Erythroblast (primary cell): ENCODE measurements around the gene PADI6.
A peak's percentile ranks its signal among the peaks of the same experiment; 100 is the strongest.
"Not testable (repeated sequence)": the region's sequence is repeated elsewhere in the genome, so short reads cannot be mapped to it uniquely, and the experiment has no call there.

Experiments used
- DNase-seq, 2 experiments: peaks; one replicate each; lab custom pipeline; 2025; lab: John Stamatoyannopoulos, UW
- GATA1 ChIP-seq: IDR thresholded peaks from 2 replicates; pipeline ENCODE4 v1.6.1; 2011; ENCODE audit warnings: low read depth, mild to moderate bottlenecking, control low read depth, low read length, moderate library complexity
- POLR2A ChIP-seq: IDR thresholded peaks from 2 replicates; pipeline ENCODE4 v1.6.1; 2011; ENCODE audit warnings: mild to moderate bottlenecking, low read length

PADI6 gene

GRCh38 chr1:17371896-17372295 is at the start of gene PADI6:
Gene PADI6, plus strand, starts transcription at chr1:17372196. Its CDS starts 50 bp downstream, at chr1:17372246.
- TF ChIP-seq POLR2A (no peak), GATA1 (no peak)
- DNase-seq: no peak

- TF ChIP-seq POLR2A (no peak), GATA1 (no peak)
- DNase-seq: no peak
Measured at GRCh38 chr1:17328855-17329254, 43.1 kb upstream of the PADI6 start.

- TF ChIP-seq POLR2A (no peak), GATA1 (no peak)
- no peak for DNase-seq
Measured at GRCh38 chr1:17329610-17330009, 42.4 kb upstream of the PADI6 start.

GRCh38 chr1:17330856-17331255 is 41.1 kb upstream of the PADI6 start:
- DNase-seq: no peak
- TF ChIP-seq GATA1: no peak
- no peak for TF ChIP-seq POLR2A

- DNase-seq: no peak
- TF ChIP-seq POLR2A: no peak
- no peak for TF ChIP-seq GATA1
Measured at GRCh38 chr1:17333081-17333480, 38.9 kb upstream of the PADI6 start.

- TF ChIP-seq GATA1 (no peak), POLR2A (no peak)
- DNase-seq: peak; percentile 39 to 68
Measured at GRCh38 chr1:17335821-17336710, 35.9 kb upstream of the PADI6 start.

GRCh38 chr1:17338706-17339493 is 33.1 kb upstream of the PADI6 start:
- TF ChIP-seq GATA1 (no peak), POLR2A (no peak)
- DNase-seq: no peak

- TF ChIP-seq GATA1: no peak
- TF ChIP-seq POLR2A: no peak
- no peak for DNase-seq
Measured at GRCh38 chr1:17339521-17339920, 32.5 kb upstream of the PADI6 start.

- TF ChIP-seq GATA1 (no peak), POLR2A (no peak)
- DNase-seq: no peak
Measured at GRCh38 chr1:17340358-17340757, 31.6 kb upstream of the PADI6 start.

- TF ChIP-seq POLR2A: no peak
- no peak for TF ChIP-seq GATA1
- no peak for DNase-seq
Measured at GRCh38 chr1:17342014-17342441, 30.0 kb upstream of the PADI6 start.

- not testable (repeated sequence) for DNase-seq
Measured at GRCh38 chr1:17345506-17345905, 26.5 kb upstream of the PADI6 start.

- no peak for DNase-seq
Measured at GRCh38 chr1:17346046-17346789, 25.8 kb upstream of the PADI6 start.

GRCh38 chr1:17347769-17348592 is 24.0 kb upstream of the PADI6 start:
- DNase-seq: peak in 1 of 2 experiments; percentile 31
- TF ChIP-seq GATA1 (no peak), POLR2A (no peak)

More at GRCh38 chr1:17346046-17346789, 25.8 kb upstream of the PADI6 start:
- TF ChIP-seq GATA1 (no peak), POLR2A (no peak)
